CMK (cell line): ENCODE results near the gene UGT1A5.

Source experiments
- DNase-seq: peaks from one replicate; pipeline ENCODE4 v3.0.0-alpha.2; 2010; ENCODE audit warnings: low read depth

The UGT1A5 gene

DNA sequence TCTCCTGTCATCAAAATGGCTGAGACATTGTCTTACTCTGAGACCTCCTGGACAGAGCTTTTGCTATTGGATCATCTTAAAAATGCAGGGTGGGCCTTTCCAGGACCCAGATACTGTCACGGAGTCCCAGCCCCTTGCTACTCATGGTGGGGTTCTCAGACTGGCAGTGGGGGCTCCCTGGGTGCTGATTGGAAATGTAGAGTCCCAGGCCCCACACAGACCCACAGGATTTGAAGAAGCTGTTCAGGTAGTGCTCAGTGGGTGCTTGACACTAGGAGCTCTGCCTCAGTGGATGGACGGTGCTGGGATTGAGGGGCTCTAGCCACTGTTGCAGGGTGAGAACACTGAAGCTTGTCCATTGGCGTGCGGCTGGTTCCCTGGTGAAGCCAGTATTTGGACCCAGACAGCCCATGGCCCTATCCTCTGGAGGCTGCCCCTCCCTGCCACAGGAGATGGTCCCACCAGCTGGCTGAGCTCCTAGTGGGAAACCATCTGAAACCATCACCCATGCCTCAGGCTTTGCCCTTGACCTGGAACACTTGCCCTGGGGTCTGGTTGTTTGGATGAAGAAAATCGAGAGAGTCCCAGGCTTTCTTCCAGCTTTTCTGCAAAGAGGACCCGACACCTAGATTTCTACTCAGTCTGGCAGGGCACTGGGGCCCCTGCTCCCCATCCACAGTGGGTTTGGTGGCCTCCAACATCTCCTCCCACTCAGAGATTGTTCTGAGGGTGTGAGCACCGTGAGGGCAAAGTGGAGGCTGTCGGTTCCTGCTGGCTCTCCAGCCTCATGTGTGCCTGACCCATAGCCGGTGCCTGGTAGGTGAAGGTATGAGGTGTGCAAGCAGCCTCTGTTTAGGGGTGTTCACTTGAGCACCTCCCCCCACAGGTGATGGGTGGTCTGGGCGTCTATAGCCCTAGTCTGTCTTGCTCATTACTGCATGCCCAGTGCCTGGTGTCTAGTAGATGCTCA is 95.5 kb downstream of the UGT1A5 start:
- DNase-seq, result no peak

DNA sequence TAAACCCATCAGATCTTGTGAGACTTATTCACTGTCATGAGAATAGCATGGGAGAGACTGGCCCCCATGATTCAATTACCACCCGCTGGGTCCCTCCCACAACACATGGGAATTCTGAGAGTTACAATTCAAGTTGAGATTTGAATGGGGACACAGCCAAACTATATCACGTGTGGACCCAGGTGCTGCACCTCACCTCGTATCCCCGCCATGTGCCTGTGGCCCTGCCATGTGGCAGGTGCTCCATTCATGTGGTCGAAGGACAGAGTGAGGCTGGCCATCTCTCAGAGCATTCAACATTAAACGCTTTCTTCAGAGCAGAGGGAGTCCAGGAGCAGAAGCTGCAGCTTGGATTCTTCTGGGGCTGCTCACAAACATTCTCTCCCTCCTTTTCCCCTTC is 97.7 kb downstream of the UGT1A5 start:
- DNase-seq, result no peak

DNA sequence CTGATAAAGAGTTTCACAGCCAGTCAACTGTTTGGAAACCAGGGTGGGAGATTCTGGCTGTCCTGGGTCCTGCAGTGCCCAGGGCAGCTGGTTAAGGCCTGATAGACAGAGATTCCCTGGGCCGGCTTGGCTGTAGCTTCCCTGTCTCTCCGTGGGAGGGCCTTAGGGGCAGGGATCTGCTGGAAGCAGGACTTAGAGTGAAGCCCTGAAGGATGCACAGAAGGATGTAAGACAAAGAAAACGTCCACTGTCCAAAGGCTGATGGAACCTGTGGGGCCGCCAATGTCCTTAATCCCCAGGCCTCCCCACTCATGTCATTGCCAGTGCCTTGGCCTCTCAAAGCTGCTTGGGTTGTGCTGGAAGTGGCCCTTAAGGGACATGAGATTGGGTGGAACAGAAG is 98.4 kb downstream of the UGT1A5 start:
- no peak for DNase-seq

DNA sequence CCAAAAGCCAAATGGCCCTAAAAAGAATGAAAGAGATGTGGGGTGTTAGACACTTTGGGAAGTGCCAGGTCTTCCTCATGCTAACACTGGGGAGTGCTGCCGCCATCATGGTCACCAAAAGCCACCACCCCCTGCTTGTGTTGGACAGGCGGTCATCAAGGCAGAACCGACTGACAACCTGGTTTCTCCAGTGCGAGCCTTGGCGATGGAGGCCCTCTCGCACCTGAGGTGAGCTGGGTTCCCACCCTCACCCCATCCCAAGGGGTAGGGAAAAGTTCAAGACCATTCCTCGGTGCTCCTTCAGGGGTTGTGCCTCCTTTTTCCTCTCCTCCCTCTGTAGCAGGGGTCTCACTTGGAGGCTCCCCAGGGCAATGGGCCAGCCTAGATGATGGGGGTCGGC is 99.0 kb downstream of the UGT1A5 start:
- DNase-seq, result no peak

DNA sequence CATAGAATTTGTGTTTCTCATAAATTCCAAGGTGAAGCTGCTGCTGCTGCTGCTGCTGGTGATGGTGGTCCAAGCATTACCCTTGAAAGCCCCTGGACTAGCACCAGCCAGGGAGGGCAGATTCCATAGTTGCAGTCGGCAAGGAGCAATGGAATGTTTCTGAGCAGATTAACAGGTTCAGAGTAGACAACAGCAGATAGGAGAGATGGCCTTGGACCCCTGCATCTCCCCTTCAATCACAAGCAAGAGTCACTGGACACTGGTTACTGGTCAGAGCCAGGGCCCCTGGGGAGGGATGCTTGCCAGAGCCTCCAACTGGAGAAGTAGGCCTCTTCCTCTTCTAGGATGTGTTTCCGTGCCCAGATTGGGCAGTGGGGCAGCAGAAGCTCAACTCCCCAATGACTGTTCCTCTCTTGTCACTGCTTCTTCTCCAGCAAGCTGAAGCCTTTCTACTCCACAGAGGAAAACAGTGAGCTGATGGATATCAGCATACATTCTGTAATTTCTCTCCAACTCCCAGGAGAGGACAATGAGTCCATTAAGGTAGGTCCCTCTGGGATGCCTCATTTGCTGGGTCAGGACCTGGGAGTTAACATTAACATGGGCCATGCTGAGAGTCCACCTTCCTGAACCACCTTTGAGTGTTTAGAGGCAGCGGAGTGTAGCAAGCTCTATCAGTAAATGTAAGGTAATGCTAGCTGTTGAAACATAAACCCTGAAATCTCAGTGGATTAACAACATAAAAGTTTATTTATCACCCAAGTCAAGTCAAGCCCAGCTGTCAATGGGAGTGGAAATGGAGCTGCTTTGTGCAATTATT is 100.7 kb downstream of the UGT1A5 start:
- no peak for DNase-seq

DNA sequence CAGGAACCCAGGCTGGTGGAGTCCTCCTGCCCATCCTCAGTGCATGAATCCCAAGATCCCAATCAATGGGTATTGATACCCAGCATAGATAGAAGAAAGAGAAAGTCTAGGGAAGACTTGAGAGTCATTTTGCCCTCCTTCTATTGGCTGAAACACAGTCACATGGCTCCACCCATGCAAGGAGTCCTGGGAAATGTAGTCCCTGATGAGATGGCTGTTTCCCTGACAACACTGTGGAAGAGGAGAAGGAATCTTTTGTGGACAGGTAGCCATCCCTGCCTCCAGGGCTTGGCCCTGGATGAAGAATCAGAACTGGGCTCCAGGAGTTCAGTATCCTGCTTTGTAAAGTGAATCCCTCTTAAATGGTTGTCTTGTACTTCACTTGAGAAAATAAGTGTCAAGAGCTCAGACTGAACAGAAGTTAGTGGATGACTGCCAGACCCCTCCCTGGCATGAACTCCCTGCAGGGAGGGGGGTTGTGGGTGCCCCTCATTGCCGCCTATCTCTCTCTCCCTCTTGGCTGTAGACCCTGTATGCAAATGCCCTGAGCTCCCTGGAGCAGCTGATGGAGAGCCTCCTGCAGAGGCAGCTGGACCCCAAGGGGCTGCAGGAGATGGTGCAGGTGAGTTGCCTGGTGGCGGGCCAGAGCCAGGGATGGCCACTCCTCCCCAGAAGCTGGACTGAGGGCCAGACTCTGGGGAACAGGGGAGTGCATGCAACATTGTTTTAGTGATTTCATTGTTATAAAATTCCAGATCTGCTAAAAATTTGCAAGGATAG is 101.5 kb downstream of the UGT1A5 start:
- DNase-seq, result no peak

DNA sequence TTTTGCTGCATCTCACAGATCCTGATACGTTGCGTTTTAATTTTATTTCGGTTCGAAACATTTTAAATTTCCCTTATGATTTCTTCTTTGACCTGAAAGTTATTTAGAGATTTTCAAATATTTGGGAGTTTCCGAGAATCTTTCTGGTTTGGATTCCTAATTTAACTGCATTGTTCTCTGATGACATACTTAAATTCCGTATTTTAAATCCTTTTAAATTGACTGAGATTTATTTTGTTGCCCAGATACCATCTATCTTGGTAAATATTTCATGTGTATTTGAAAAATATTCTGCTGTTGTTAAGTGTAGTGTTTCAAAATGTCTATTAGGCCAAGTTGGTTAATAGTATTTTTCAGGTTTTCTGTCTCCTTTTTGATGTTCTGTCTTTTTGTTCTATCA is 103.2 kb downstream of the UGT1A5 start:
- no peak for DNase-seq

DNA sequence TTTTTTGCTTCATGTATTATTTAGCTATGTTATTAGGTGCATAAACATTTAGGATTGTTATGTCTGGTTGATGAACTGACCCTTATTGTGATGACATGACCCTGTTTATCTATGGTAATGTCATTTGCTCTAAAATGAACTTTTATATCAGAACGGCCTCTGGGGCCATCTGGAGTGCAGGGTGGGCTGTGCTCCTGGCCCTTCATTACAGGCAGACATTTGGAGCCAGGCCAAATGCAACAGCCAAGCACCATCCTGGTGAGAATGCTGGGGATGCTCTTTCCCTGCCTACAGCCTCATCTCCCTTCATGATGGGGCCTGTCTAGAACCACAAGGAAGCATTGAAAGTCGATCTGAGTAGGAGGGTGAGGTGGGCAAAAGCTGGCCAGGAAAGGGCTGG is 103.6 kb downstream of the UGT1A5 start:
- no peak for DNase-seq

DNA sequence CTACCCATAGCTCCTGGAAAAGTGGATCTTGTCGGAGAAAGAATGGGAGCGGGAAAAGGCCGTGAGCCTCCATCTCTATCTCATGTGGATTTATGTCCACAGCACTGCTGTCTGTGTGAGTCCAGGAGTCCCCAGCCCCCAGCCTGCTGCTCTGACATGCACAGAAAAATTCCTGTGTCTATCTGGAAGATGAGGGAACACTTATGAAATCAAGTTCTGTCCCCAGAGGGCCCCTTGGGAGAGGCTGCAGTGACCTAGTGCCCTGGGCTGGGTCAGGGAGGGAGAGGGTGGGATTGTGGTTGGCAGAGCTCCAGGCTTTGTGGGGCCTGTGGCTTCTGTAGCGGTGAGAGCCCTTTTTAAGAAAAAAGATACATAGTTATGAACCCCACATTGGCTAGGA is 104.1 kb downstream of the UGT1A5 start:
- DNase-seq, result no peak

DNA sequence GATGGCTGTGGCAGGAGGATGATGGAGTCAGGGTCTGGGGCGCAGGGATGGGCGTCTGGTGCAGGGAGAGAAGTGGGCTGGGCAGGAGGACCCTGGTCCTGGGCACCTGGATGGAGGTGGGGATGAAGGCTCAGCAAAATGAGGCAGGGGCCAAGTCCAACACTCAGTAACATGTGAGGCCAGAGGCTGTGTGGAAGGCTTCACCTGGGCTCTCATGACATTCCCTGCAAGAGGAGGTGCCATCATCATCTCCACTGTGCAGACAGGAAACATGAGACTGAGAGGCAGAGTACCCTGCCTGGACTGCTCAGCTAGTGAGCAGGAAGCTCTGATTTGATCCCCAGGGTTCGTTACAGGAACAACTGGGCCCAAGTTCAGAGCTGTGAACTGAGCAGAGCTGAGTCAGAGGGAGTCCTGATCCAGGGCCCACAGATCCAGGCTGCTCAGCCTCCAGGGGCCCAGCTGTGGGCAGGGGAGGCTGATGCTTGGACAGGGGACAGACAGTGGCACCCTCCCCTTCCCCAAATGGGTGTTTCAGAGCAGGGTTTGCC is 104.7 kb downstream of the UGT1A5 start:
- DNase-seq, result no peak

DNA sequence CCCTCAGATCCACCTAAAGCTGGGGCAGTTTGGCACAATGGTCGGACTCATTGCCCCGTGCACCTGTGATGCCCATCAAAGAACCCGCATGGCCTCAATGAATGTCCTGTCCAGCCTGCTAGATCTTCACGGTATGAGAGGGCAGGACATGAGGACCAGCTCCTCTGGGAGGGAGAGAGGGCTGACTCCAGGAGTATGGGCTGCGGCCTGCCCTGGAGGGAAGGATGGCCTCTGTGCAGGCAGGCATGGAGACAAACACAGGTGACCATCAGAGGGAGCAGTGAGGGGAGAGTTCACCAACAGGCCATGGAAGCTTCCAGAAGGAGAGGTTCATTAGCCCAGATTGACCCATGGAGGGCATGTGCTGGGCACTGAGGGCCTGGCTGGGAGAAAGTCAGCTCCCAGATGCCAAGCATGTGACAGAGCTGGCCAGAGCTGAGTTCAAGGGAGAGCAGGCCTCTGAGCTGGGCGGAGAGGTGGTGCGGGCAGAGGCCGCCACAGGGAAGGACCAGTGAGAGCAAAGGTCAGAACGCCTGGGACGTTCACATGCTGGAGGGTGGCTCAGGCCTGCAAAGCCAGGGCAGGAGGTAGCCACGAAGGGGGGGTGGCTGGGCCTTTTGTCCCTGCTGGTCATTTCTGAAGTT is 105.4 kb downstream of the UGT1A5 start:
- no peak for DNase-seq

DNA sequence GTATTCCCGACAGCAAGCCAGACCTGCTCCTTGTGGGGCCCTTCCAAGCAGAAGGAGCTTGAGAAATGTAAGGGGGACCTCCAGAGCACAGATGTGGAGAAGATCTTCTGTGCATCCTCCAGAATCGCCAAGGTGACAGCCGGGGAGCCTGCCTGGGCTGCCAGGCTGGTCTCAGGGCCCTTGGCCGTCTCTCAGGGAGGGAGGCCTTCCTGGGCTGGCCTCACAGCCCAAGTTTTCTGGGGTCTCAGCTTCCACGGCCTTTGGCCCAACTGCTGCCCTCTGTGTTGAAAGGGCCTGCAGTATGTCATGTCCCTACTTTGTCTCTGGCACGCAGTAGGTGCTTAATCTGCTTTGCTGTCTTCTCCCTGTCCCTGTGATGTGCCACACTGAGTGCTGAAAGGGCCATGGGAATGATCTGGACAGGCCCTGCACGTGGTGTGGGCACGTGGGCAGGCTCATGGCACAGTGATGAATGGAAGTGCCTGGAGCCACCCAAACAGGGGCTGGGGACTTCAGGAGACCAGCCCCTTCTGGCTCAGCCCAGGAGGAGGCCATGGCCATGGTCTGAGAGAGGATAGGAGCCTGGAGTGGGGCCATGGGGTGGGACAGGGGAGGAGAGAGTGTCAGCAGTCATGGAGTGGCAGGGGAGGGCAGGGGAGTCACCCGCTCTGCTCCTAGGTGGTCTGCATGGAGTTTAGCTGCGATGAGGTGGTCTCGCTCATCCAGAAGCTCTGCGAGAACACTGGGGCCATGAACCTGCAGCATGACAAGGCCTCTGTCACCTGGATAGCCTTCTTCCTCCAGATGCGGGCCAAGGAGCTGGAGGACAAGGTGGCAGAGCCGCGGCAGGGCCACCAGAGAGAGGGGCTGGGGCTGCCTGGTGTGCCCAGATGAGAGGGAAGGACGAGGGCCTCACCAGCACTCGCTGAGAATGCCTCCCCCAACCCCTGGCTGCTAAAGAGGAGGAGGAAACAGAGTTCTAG is 106.2 kb downstream of the UGT1A5 start:
- no peak for DNase-seq

DNA sequence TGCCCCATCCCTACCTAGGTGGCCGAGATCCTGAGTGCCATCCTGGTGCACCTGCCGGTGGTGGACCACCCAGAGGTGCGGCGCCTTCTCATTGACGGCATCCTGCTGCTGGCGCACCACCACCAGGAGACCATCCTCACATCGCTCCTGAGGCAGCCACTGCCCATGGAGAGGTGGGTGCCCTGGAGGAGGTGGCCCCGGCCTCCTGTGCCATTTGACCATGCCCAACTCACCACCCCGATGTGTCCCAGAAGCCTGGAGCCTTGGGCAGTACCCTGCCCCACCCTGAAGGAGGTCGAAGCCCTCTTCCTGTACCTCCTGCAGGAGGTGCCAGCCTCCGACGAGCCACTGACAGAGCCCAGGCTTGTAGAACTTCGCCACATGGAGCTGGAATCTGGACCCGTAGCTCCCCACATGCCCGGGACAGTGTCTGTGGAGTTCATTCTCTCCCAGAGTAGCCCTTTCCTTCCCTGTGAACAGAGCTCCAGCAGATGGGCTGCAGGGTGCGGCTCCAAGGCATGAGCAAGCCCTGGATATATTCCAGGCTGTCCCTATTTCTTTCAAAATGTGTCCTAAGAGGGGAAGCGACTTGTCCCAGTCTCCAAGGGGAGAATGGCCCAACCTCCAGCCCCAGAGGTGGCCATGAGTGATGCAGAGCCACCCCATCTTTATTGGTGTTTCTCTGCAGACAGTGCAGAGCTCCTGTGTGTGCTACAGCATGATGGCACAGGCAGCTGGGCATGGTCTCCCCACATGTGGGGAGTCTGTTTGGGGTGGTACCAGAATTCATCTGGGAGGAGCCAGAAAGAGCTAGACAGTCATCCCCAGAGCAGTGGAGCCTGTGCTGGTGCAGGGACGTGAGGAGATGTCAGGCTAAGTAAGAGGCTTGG is 107.4 kb downstream of the UGT1A5 start:
- DNase-seq, result no peak

DNA sequence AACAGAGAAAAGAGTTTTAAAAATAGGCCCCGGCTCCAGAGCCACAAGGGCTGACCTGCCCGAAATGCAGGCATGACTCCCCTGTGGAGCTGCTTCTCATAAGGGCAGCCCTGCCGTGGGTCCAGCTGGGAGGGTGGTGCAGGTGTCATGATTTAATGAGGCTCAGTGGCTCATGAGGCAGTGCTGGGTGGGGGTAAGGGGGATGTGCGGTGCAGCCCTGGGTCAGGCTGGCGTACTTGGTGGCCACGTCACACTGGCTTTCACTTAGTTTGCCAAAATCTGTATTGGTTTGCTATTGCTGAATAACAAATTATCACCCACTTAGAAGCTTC is 108.0 kb downstream of the UGT1A5 start:
- no peak for DNase-seq

DNA sequence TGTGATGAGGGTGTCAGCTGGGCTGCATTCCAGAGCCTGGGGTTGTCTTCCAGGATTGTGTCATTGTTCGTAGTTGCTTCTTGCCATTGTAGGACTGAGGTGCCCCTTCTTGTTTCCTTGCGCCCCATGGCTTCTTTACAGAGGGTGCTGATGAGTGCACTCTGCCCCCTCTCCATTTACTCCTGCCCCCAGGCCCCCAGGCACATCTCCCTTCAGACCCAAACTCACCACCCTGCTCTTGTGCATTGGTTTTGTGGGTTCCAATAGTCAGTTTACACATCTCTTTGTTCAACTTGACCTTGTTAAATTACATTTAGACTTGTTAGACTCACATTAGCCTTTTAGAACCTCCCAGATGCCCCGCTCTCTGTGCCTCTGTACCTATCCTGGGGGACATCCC is 108.5 kb downstream of the UGT1A5 start:
- no peak for DNase-seq

DNA sequence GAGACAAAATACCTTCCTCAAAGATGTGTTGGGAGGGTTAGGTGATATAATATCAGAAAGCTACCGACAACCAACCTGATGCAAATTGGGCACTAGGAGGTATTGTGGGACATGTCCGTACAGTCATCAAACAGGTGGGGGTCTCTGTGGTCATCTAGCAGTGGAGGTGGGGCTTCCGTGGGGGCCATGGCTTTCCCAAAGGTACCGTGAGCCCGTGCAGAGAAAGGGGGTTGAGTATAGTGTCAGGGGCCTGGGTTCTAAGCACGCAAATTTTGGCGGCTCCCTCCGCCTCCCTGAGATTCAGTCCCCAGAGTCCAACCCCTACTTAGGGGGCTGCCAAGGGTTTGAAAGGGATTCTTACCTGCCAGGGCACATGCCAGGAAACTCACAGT is 109.0 kb downstream of the UGT1A5 start:
- no peak for DNase-seq

DNA sequence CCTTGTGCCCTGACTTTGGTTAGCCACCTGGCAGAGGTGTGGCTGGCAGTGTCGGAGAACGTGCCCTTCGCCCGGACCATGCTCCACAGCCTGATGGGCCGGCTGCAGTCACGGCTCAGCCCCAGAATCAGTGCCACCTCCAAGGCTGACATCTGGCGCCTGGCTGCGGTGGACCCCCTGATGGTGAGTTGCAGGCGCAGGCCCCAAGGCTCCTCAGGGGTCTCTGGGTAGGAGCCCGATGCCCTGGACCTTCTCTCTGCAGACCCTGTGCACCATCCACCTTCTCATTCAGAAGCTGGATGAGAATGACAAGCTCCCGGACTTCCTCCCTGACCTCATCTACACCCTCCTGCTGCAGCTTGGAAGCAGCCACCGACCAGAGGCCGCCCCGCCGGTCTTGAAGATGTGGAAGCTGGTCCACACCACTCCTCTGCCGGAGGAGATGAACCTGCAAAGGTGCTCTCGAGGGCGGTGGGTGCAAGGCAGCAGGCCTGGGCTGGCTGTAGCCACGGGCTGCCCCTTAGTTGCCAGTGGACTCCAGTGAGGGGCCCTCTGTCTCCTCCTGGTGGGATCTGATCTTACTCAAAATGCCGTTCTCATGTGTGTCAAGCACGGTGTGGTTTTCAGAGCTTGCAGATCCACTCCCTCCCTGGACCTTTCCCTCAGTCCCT is 109.5 kb downstream of the UGT1A5 start:
- no peak for DNase-seq
